GM18499 (cell line): ENCODE measurements around the gene DNAJC18.
"Not testable (repeated sequence)": the region's sequence is repeated elsewhere in the genome, so short reads cannot be mapped to it uniquely, and the experiment has no call there.

Experiments used
- ATAC-seq: cut with Tn5 transposase; IDR thresholded peaks from one replicate; pipeline ENCODE4 v1.9.1; 2021; ENCODE audit warnings: moderate number of reproducible peaks; ENCODE audit not compliant: insufficient read depth, unreplicated experiment

The DNAJC18 gene

GRCh38 chr5:139461698-139462097, 22.4 kb upstream of the DNAJC18 start:
- ATAC-seq = no peak

- no peak for ATAC-seq
These were observed 21.9 kb upstream of the DNAJC18 start for GRCh38 chr5:139461176-139461575.

GRCh38 chr5:139460455-139460854, 21.1 kb upstream of the DNAJC18 start:
- ATAC-seq = no peak

GRCh38 chr5:139459451-139459934, 20.2 kb upstream of the DNAJC18 start:
- ATAC-seq = no peak

GRCh38 chr5:139458580-139459407, 19.5 kb upstream of the DNAJC18 start:
- peak; percentile 36 for ATAC-seq

GRCh38 chr5:139457653-139458306, 18.5 kb upstream of the DNAJC18 start:
- no peak for ATAC-seq

- ATAC-seq = no peak
These were observed 17.9 kb upstream of the DNAJC18 start for GRCh38 chr5:139457241-139457640.

- ATAC-seq = no peak
These were observed 17.5 kb upstream of the DNAJC18 start for GRCh38 chr5:139456776-139457175.

GRCh38 chr5:139454568-139455290, 15.4 kb upstream of the DNAJC18 start:
- no peak for ATAC-seq

GRCh38 chr5:139453683-139454567, 14.6 kb upstream of the DNAJC18 start:
- ATAC-seq = no peak

GRCh38 chr5:139451878-139452660, 12.7 kb upstream of the DNAJC18 start:
- ATAC-seq = no peak

GRCh38 chr5:139451176-139451575, 11.9 kb upstream of the DNAJC18 start:
- ATAC-seq = no peak

GRCh38 chr5:139446956-139447779, 7.8 kb upstream of the DNAJC18 start:
- ATAC-seq = no peak

GRCh38 chr5:139445325-139446170, 6.2 kb upstream of the DNAJC18 start:
- ATAC-seq = no peak

GRCh38 chr5:139443831-139444453, 4.6 kb upstream of the DNAJC18 start:
- ATAC-seq = no peak

- ATAC-seq = not testable (repeated sequence)
These were observed 1.1 kb upstream of the DNAJC18 start for GRCh38 chr5:139440416-139440815.

- ATAC-seq = no peak
These were observed 665 bp downstream of the DNAJC18 start for GRCh38 chr5:139438707-139439012.
